HepG2 (cell line): Measurements from ENCODE around the gene TOR1B. TPM values are rescaled to one million over a fixed set of nuclear protein-coding genes. Genes with fewer than 3 reads are reported as not detected.
A peak's percentile ranks its signal among the peaks of the same experiment; 100 is the strongest.

Source experiments
- BCL6 ChIP-seq: IDR thresholded peaks from 2 replicates; pipeline ENCODE4 v1.6.1; 2016; ENCODE audit warnings: missing genetic modification reagents, missing compliant biosample characterization
- DPF2 ChIP-seq: sonication (generic); formaldehyde crosslinking; IDR thresholded peaks from 2 replicates; pipeline ENCODE4 v1.4.0; 2020; ENCODE audit warnings: mild to moderate bottlenecking, low read depth, missing genetic modification reagents, borderline replicate concordance
- E2F1 ChIP-seq: sonication (generic); formaldehyde crosslinking; IDR thresholded peaks from 2 replicates; pipeline ENCODE4 v1.5.0; 2020; ENCODE audit warnings: missing genetic modification reagents
- FOXP1 ChIP-seq, 2 experiments: fragments of 450-650 bp in 1 of 2; IDR thresholded peaks; 2 replicates each; pipeline ENCODE4 v1.6.1; 2017 to 2018; ENCODE audit warnings: antibody characterized with exemption in 1 of 2
- HNF4A ChIP-seq: sonication (generic); formaldehyde crosslinking; IDR thresholded peaks from 2 replicates; pipeline ENCODE4 v1.4.0; 2020; ENCODE audit warnings: missing genetic modification reagents
- IKZF1 ChIP-seq: fragments of 450-650 bp; IDR thresholded peaks from 2 replicates; pipeline ENCODE4 v1.7.1; 2016
- NFE2 ChIP-seq: sonication (generic); formaldehyde crosslinking; IDR thresholded peaks from 2 replicates; pipeline ENCODE4 v1.4.0; 2020; ENCODE audit warnings: missing genetic modification reagents
- POLR2A ChIP-seq, 2 experiments: IDR thresholded peaks; 2 replicates each; pipeline ENCODE4 v1.6.1; 2011; ENCODE audit warnings: low read depth in 2 of 2, low read length in 2 of 2, mild to moderate bottlenecking in 1 of 2, moderate library complexity in 1 of 2; ENCODE audit not compliant: insufficient read depth in 1 of 2
- TFDP2 ChIP-seq: sonication (generic); formaldehyde crosslinking; IDR thresholded peaks from 2 replicates; pipeline ENCODE4 v1.4.0; 2020; ENCODE audit warnings: missing genetic modification reagents
- U2AF2 ChIP-seq: fragments of 200-400 bp; formaldehyde crosslinking; IDR thresholded peaks from 2 replicates; pipeline ENCODE4 v1.6.1; 2017; ENCODE audit warnings: low read depth, mild to moderate bottlenecking, low read length
- USF2 ChIP-seq, 2 experiments: sonication (generic) in 1 of 2; formaldehyde crosslinking in 1 of 2; IDR thresholded peaks; 2 replicates each; pipeline versions ENCODE4 v1.5.1 to v1.6.1; 2011 to 2020; ENCODE audit warnings: borderline replicate concordance in 1 of 2, low read depth in 1 of 2, low read length in 1 of 2, mild to moderate bottlenecking in 1 of 2, missing genetic modification reagents in 1 of 2, moderate library complexity in 1 of 2
- ZBTB21 ChIP-seq: sonication (generic); formaldehyde crosslinking; IDR thresholded peaks from 2 replicates; pipeline ENCODE4 v1.4.0; 2020; ENCODE audit warnings: missing genetic modification reagents
- ZBTB38 ChIP-seq: sonication (generic); formaldehyde crosslinking; IDR thresholded peaks from 2 replicates; pipeline ENCODE4 v1.5.1; 2020; ENCODE audit warnings: mild to moderate bottlenecking, missing genetic modification reagents
- ZBTB42 ChIP-seq: sonication (generic); formaldehyde crosslinking; IDR thresholded peaks from 2 replicates; pipeline ENCODE4 v1.5.0; 2020; ENCODE audit warnings: mild to moderate bottlenecking, missing genetic modification reagents
- ZNF354B ChIP-seq: sonication (generic); formaldehyde crosslinking; IDR thresholded peaks from 2 replicates; pipeline ENCODE4 v1.8.0; 2022; ENCODE audit warnings: mild to moderate bottlenecking, missing genetic modification reagents
- ZSCAN21 ChIP-seq: sonication (generic); formaldehyde crosslinking; IDR thresholded peaks from 2 replicates; pipeline ENCODE4 v1.8.0; 2022; ENCODE audit warnings: mild to moderate bottlenecking, missing genetic modification reagents, moderate library complexity, borderline replicate concordance
- polyA plus RNA-seq, 8 experiments: library from polyadenylated mRNA; depleted of rRNA in 3 of 8; stranded (reverse) in 7 of 8; unstranded in 1 of 8; fragments of >200 nt; fragmentation: Illumina TruSeq in 4 of 8; extraction: Trizol in 4 of 8; gene quantifications; 2 replicates each; pipeline versions ENCODE4 v1.2.1 to v1.2.3, GENCODE V29; 2011 to 2016; ENCODE audit warnings: low read depth in 4 of 8, missing spikeins in 1 of 8, mixed read lengths in 1 of 8; ENCODE audit not compliant: insufficient read depth in 1 of 8
- total RNA-seq, 5 experiments: library from RNA; depleted of rRNA; stranded (reverse); fragments of >200 nt; fragmentation: Illumina TruSeq; extraction: Trizol; gene quantifications; 2 replicates each; pipeline ENCODE4 v1.2.3, GENCODE V29; 2016; ENCODE audit warnings: low read depth in 1 of 5
- TF ChIP-seq, protein P1 (sequence below): sonication (generic); formaldehyde crosslinking; IDR thresholded peaks from 2 replicates; pipeline ENCODE4 v1.5.1; 2020; ENCODE audit warnings: missing genetic modification reagents, mild to moderate bottlenecking, borderline replicate concordance
- TF ChIP-seq, protein P2 (sequence below): sonication (generic); formaldehyde crosslinking; IDR thresholded peaks from 2 replicates; pipeline ENCODE4 v1.5.0; 2020; ENCODE audit warnings: missing genetic modification reagents, mild to moderate bottlenecking, borderline replicate concordance

The TOR1B gene
- total and polyA plus RNA-seq, 2 of the 13 experiments (the other 11 are each of a cell fraction or from before 2014, with no cell fraction given), result 18.1 to 21.3 TPM

GRCh38 chr9:129823935-129824601 is 21.1 kb downstream of the TOR1B start, which contains the start of gene TOR1A (continued):
- TF ChIP-seq, protein P1, sequence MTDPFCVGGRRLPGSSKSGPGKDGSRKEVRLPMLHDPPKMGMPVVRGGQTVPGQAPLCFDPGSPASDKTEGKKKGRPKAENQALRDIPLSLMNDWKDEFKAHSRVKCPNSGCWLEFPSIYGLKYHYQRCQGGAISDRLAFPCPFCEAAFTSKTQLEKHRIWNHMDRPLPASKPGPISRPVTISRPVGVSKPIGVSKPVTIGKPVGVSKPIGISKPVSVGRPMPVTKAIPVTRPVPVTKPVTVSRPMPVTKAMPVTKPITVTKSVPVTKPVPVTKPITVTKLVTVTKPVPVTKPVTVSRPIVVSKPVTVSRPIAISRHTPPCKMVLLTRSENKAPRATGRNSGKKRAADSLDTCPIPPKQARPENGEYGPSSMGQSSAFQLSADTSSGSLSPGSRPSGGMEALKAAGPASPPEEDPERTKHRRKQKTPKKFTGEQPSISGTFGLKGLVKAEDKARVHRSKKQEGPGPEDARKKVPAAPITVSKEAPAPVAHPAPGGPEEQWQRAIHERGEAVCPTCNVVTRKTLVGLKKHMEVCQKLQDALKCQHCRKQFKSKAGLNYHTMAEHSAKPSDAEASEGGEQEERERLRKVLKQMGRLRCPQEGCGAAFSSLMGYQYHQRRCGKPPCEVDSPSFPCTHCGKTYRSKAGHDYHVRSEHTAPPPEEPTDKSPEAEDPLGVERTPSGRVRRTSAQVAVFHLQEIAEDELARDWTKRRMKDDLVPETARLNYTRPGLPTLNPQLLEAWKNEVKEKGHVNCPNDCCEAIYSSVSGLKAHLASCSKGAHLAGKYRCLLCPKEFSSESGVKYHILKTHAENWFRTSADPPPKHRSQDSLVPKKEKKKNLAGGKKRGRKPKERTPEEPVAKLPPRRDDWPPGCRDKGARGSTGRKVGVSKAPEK (CRISPR knock-in tag), result no peak
- TF ChIP-seq USF2 (IDR thresholded peaks at IDR 0.05; ENCODE audit: low read depth, low read length), result peak; percentile 40; the same call in 1 of the 2 replicates
- peak; percentile 86 for TF ChIP-seq USF2 (CRISPR knock-in tag; IDR thresholded peaks at IDR 0.05; ENCODE audit: borderline replicate concordance)
- TF ChIP-seq DPF2, result no peak
- TF ChIP-seq ZNF354B, result 0 out of 2 replicates have a peak, but pooled peaks have one; percentile 58
- TF ChIP-seq E2F1 (CRISPR knock-in tag), result peak; percentile 58; the same call in 1 of the 2 replicates
- TF ChIP-seq FOXP1 (IDR thresholded peaks at IDR 0.05), result peak; percentile 45; the same call in 1 of the 2 replicates
- TF ChIP-seq FOXP1 (CRISPR knock-in tag; IDR thresholded peaks at IDR 0.05), result peak; percentile 69
- peak; percentile 65 for TF ChIP-seq ZBTB38 (CRISPR knock-in tag)
- TF ChIP-seq, protein P2, sequence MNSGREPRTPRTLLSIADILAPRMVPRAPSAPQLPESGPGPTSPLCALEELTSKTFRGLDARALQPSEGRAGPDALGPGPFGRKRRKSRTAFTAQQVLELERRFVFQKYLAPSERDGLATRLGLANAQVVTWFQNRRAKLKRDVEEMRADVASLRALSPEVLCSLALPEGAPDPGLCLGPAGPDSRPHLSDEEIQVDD (CRISPR knock-in tag), result 0 out of 2 replicates have a peak, but pooled peaks have one; percentile 32
- TF ChIP-seq TFDP2, result peak; percentile 79
- TF ChIP-seq POLR2A (IDR thresholded peaks at IDR 0.05; ENCODE audit: insufficient read depth in 1 of 2, low read depth in 2 of 2, low read length in 2 of 2), result peak; percentile 77 to 93
- TF ChIP-seq HNF4A, result peak; percentile 38; the same call in 1 of the 2 replicates
- TF ChIP-seq U2AF2, result no peak
- TF ChIP-seq IKZF1, result no peak
- TF ChIP-seq ZBTB42 (CRISPR knock-in tag), result 0 out of 2 replicates have a peak, but pooled peaks have one; percentile 40
- TF ChIP-seq NFE2 (CRISPR knock-in tag), result no peak
- TF ChIP-seq BCL6 (CRISPR knock-in tag), result peak; percentile 65
- TF ChIP-seq ZBTB21 (CRISPR knock-in tag), result peak; percentile 34; the same call in 1 of the 2 replicates
- TF ChIP-seq ZSCAN21, result peak; percentile 77
